HG02885 (cell line): ENCODE measurements around the gene THRA.

Source experiments
- ATAC-seq: cut with Tn5 transposase; IDR thresholded peaks from one replicate; pipeline ENCODE4 v1.9.1; 2021; ENCODE audit warnings: mild to moderate bottlenecking; ENCODE audit not compliant: unreplicated experiment, poor library complexity

THRA gene

DNA sequence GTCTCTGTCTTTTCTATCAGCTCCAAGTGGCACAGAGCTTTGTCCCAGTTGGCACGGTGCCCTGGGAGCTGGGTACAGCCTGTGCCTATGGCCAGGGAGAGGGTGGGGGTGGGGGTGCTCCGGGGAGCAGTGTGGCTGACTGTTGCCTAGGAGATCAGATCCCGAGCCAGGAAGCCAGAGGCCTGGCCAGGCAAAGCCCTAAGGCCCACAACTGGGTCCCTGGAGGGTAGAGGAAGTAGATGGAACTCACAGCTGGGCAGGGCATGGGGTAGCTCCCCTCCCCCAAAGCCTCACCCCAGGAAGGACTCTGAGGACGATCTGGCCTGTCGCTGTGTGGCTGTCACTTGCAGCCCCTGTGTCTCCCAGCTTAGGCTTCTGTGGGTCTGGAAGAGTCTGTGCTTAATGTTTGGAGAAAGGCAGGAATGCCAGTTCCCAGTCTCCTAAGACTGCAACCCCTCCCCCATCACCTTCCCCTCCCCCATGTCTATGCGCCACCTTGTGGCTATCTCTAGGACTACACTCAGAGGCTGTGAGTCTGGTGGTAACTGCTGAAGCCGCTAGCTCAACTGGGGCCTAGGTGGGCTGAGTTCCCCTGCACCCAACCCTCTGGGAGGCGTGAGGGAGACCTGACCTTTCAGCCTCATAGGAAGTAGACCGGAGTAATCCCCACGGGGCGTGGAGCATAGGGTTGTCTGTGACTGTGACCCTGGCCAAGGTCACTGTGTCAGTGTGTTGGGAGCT, 12.6 kb downstream of the THRA start:
- peak; percentile 44 for ATAC-seq

DNA sequence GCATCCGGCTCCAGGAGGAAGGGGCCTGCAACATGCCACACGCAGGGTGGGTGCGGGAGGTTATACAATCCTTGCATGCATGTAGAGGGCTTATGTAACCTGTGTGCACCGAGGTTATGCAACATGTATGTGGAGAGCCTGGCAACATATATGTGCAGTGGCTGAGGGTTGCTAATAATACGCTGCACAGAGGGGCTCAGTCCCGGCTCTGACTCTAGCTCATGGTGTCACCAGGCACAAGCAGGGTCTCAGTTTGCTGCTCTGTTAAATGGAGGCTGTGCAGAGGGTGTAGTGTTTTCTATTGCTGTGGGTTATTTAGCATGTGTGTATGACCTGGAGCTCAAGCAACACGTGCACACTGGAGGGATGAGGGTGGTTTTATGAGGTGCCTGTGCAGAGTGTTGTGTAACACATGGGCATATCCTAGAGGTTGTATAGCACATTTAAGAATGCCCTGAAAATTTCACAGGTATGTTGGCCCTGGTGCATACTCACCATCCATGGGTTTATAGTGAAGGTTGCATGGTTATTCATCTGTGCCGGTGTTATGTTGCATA, 13.3 kb downstream of the THRA start:
- no peak for ATAC-seq

- ATAC-seq = no peak
Measured at GRCh38 chr17:40076591-40076990, 13.8 kb downstream of the THRA start.

DNA sequence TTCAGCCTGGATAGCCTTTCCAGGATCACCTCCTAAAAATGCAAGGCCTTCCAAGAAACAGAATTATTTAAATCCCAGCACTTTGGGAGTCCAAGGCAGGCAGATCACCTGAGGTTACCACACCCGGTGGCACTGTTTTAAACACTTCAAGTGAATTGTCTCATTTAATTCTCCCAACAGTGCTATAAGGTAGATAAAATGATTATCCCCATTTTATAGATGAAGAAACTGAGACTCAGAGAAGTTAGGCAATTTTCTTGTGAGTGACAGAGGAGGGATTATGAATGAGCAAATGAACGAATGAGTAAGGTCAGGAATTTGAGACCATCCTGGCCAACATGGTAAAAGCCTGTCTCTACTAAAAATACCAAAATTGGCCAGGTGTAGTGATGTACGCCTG, 16.8 kb downstream of the THRA start:
- ATAC-seq = no peak

DNA sequence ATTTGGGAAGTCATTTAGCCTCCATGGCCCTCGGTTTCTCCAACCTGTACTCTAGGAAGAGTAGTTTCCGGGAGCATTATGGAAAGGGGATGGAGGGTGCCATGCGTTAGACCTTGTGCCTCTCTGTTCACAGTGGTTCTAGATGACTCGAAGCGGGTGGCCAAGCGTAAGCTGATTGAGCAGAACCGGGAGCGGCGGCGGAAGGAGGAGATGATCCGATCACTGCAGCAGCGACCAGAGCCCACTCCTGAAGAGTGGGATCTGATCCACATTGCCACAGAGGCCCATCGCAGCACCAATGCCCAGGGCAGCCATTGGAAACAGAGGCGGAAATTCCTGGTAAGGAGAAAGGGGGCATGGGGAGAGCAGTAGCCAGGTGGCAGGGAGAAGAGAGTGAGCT, 21.7 kb downstream of the THRA start:
- no peak for ATAC-seq

DNA sequence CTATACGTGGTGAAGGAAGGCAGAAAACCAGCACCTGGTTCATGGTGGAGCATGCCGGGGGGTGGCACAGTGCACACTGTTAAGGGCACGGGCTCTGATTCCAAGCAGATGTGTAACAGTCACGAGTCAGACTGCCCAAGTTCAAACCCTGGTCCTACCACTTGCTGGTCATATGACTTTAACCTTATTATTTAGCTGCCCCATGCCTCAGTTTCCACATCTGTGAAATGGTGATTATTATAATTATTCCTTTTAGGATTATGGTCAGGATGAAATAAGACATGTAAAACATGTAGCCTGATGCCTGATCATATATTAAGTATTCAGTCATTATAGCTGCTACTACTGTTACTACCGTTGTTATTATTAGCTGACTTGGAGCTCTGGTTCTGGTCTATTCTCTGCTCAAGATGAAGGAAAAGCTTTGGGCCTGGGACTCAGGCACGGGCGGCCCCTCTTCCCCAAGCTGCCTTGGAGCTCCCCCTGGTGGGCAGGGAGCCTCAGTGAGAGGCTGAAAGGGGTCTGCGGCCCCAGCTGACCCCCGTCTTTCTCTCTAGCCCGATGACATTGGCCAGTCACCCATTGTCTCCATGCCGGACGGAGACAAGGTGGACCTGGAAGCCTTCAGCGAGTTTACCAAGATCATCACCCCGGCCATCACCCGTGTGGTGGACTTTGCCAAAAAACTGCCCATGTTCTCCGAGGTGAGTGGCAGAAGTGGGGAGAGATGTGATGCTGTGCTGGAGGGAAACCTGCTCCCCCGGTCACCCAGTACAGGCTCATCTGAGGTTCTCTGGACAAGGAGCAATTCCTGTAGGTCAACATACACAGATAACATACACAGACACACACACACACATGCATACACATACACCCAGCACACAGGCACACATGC, 23.6 kb downstream of the THRA start:
- no peak for ATAC-seq

GRCh38 chr17:40087049-40087794, 24.5 kb downstream of the THRA start:
- ATAC-seq = no peak

- ATAC-seq = no peak
Measured at GRCh38 chr17:40087903-40088718, 25.3 kb downstream of the THRA start.

DNA sequence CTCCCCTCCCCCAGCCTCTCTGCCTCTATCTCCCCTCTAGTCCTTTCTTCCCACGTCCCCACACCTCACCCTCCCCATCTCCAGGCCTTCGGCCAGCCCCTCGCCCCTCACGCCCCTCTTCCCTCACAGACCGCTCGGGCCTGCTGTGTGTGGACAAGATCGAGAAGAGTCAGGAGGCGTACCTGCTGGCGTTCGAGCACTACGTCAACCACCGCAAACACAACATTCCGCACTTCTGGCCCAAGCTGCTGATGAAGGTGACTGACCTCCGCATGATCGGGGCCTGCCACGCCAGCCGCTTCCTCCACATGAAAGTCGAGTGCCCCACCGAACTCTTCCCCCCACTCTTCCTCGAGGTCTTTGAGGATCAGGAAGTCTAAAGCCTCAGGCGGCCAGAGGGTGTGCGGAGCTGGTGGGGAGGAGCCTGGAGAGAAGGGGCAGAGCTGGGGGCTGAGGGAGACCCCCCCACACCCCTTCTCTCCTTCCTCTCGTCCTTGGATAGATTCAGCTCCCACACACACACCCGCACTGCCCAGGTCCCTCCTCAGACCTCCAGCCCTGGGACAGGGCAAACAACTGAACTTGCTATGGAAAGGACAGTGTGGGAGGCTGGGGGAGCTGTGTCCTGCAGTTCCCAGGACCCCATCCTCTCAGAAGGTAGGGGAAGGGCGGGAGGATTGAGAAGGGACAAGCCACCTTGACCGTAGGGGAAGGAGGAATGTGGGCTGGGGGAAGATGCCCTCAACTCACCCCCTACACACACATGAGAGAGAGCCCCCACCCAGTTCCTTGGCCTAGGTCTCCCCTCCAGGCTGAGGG, 26.5 kb downstream of the THRA start:
- ATAC-seq = no peak

- ATAC-seq = no peak
Measured at GRCh38 chr17:40090237-40091119, 27.7 kb downstream of the THRA start.

GRCh38 chr17:40091691-40092397, 29.1 kb downstream of the THRA start:
- no peak for ATAC-seq

- ATAC-seq = no peak
Measured at GRCh38 chr17:40092581-40092980, 29.8 kb downstream of the THRA start.

DNA sequence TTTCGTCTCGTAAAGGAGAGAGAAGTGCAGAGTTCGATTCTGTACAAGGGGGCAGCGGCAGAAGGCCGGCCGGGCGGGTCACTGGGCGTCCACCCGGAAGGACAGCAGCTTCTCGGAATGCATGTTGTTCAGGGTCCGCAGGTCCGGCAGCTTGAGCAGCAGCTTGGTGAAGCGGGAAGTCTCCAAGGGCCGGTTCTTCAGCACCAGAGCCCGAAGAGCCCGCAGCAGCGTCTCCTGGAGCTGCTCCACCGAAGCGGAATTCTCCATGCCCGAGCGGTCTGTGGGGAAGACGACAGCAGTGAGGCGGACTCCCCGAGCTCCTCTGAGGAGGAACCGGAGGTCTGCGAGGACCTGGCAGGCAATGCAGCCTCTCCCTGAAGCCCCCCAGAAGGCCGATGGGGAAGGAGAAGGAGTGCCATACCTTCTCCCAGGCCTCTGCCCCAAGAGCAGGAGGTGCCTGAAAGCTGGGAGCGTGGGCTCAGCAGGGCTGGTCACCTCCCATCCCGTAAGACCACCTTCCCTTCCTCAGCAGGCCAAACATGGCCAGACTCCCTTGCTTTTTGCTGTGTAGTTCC, 30.3 kb downstream of the THRA start:
- ATAC-seq = no peak

GRCh38 chr17:40093580-40094201, 30.9 kb downstream of the THRA start:
- ATAC-seq = no peak

GRCh38 chr17:40094874-40095273, 32.1 kb downstream of the THRA start:
- ATAC-seq = no peak

- ATAC-seq = no peak
Measured at GRCh38 chr17:40095351-40095943, 32.7 kb downstream of the THRA start.
